CD4-positive, alpha-beta T cell treated with Interleukin-21 for 1 hour (primary cell): ENCODE data around the gene CMSS1.
A peak's percentile ranks its signal among the peaks of the same experiment; 100 is the strongest.

Experiments used
- DNase-seq: peaks from one replicate; pipeline ENCODE4 v3.0.0-alpha.2; 2020

The CMSS1 gene

GRCh38 chr3:100068826-100069225, 251.2 kb downstream of the CMSS1 start:
- peak; percentile 74 for DNase-seq

- DNase-seq: no peak
These were observed 251.8 kb downstream of the CMSS1 start for GRCh38 chr3:100069472-100069871.

GRCh38 chr3:100072326-100073048, 254.8 kb downstream of the CMSS1 start:
- peak; percentile 9 for DNase-seq

- no peak for DNase-seq
These were observed 255.5 kb downstream of the CMSS1 start for GRCh38 chr3:100073049-100073713.

GRCh38 chr3:100073714-100074307, 256.1 kb downstream of the CMSS1 start:
- peak; percentile 6 for DNase-seq

GRCh38 chr3:100075196-100075595, 257.5 kb downstream of the CMSS1 start:
- DNase-seq: no peak

- DNase-seq: no peak
These were observed 258.4 kb downstream of the CMSS1 start for GRCh38 chr3:100075851-100076730.

GRCh38 chr3:100076731-100077529, 259.3 kb downstream of the CMSS1 start:
- no peak for DNase-seq

GRCh38 chr3:100079328-100079727, 261.7 kb downstream of the CMSS1 start:
- no peak for DNase-seq

- DNase-seq: no peak
These were observed 262.9 kb downstream of the CMSS1 start for GRCh38 chr3:100080573-100080972.

GRCh38 chr3:100081311-100081710, 263.6 kb downstream of the CMSS1 start:
- no peak for DNase-seq

GRCh38 chr3:100081986-100082692, 264.5 kb downstream of the CMSS1 start:
- no peak for DNase-seq

GRCh38 chr3:100082714-100083113, 265.1 kb downstream of the CMSS1 start:
- no peak for DNase-seq

GRCh38 chr3:100083209-100083608, 265.5 kb downstream of the CMSS1 start:
- no peak for DNase-seq

- DNase-seq: no peak
These were observed 266.6 kb downstream of the CMSS1 start for GRCh38 chr3:100084100-100084806.

- no peak for DNase-seq
These were observed 268.7 kb downstream of the CMSS1 start for GRCh38 chr3:100086401-100086800.

- no peak for DNase-seq
These were observed 269.5 kb downstream of the CMSS1 start for GRCh38 chr3:100087198-100087597.

- DNase-seq: no peak
These were observed 271.2 kb downstream of the CMSS1 start for GRCh38 chr3:100088735-100089368.

GRCh38 chr3:100089812-100090668, 272.4 kb downstream of the CMSS1 start:
- no peak for DNase-seq

- no peak for DNase-seq
These were observed 273.0 kb downstream of the CMSS1 start for GRCh38 chr3:100090669-100091005.
